Measurements from ENCODE around the gene CST8.

DNA sequence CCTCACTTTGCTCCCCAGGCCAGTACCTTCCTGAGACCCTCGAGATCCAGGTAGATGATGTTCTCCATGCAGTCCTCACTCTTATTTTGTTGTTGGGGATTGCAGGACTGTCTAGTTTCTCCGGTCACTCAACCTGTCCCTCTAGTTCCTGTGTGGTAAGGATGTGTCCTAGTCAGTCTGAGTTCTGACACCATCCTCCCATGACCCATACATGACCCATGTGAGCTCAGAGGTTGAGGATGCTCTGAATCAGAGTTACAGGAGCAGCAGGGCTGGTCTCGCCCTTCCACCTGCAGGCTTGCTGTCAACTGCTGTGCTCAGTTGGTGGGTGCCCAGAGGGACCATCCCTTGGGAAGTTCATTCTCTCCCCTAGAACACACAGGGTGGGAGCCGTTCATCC, 11.9 kb upstream of the CST8 start:
- TF ChIP-seq, protein P1, sequence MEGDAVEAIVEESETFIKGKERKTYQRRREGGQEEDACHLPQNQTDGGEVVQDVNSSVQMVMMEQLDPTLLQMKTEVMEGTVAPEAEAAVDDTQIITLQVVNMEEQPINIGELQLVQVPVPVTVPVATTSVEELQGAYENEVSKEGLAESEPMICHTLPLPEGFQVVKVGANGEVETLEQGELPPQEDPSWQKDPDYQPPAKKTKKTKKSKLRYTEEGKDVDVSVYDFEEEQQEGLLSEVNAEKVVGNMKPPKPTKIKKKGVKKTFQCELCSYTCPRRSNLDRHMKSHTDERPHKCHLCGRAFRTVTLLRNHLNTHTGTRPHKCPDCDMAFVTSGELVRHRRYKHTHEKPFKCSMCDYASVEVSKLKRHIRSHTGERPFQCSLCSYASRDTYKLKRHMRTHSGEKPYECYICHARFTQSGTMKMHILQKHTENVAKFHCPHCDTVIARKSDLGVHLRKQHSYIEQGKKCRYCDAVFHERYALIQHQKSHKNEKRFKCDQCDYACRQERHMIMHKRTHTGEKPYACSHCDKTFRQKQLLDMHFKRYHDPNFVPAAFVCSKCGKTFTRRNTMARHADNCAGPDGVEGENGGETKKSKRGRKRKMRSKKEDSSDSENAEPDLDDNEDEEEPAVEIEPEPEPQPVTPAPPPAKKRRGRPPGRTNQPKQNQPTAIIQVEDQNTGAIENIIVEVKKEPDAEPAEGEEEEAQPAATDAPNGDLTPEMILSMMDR (conservative IDR thresholded peaks at IDR 0.05): no peak
- TF ChIP-seq ZFX (IDR thresholded peaks at IDR 0.05): no peak

Measured in C4-2B (cell line).